Measurements from ENCODE around the gene SUGCT. TPM values are rescaled to one million over a fixed set of nuclear protein-coding genes. Genes with fewer than 3 reads are reported as not detected.

The SUGCT gene
- total and polyA plus RNA-seq, 5 donors, result 5.7 to 10.3 (median 6.1) TPM

GRCh38 chr7:40891232-40891631 lies 756.4 kb downstream of the SUGCT start:
- WGBS, result 90% methylated on average over 2 of the region's 2 CpGs
- intact Hi-C loops (cut with DNase I), result no loop called here
- H3K9me3 ChIP-seq (ENCODE audit: control insufficient read depth, low read length), result no peaks in the 10 kb centered on the region
- H3K27me3 ChIP-seq (ENCODE audit: control insufficient read depth, insufficient read depth), result no peaks in the 10 kb centered on the region
- H3K4me3 ChIP-seq (ENCODE audit: low read length), result no peak overlapping the region
- no peak for ATAC-seq
- H3K4me1 ChIP-seq (ENCODE audit: control insufficient read depth, insufficient read depth, low read length), result no peaks in the 10 kb centered on the region
- no peak for DNase-seq
- H3K27ac ChIP-seq (ENCODE audit: low read length), result no peak overlapping the region

- no peaks in the 10 kb centered on the region for H3K9me3 ChIP-seq (ENCODE audit: control insufficient read depth, low read length)
- ATAC-seq (no peak), DNase-seq (no peak)
- 93% methylated on average over 15 of the region's 15 CpGs for WGBS
- no peaks in the 10 kb centered on the region for H3K27me3 ChIP-seq (ENCODE audit: control insufficient read depth, insufficient read depth)
- H3K4me3 ChIP-seq (ENCODE audit: low read length), result no peak overlapping the region
- intact Hi-C loops (cut with DNase I), result no loop called here
- no peaks in the 10 kb centered on the region for H3K4me1 ChIP-seq (ENCODE audit: control insufficient read depth, insufficient read depth, low read length)
- H3K27ac ChIP-seq (ENCODE audit: low read length), result no peak overlapping the region
Measured at GRCh38 chr7:40899151-40899550, 764.3 kb downstream of the SUGCT start.

GRCh38 chr7:40899636-40900507 lies 765.1 kb downstream of the SUGCT start:
- intact Hi-C loops (cut with DNase I), result no loop called here
- WGBS, result 88% methylated on average over 16 of the region's 16 CpGs
- Histone ChIP-seq H3K27ac (ENCODE audit: low read length) (no peak overlapping the region), H3K4me3 (ENCODE audit: low read length) (no peak overlapping the region), H3K27me3 (ENCODE audit: control insufficient read depth, insufficient read depth) (no peaks in the 10 kb centered on the region), H3K9me3 (ENCODE audit: control insufficient read depth, low read length) (no peaks in the 10 kb centered on the region), H3K4me1 (ENCODE audit: control insufficient read depth, insufficient read depth, low read length) (no peaks in the 10 kb centered on the region)
- DNase-seq, result no peak
- ATAC-seq, result no peak

GRCh38 chr7:40903872-40904271 lies 769.1 kb downstream of the SUGCT start:
- Histone ChIP-seq H3K4me3 (ENCODE audit: low read length) (no peak overlapping the region), H3K27ac (ENCODE audit: low read length) (no peak overlapping the region), H3K9me3 (ENCODE audit: control insufficient read depth, low read length) (no peaks in the 10 kb centered on the region), H3K27me3 (ENCODE audit: control insufficient read depth, insufficient read depth) (no peaks in the 10 kb centered on the region), H3K4me1 (ENCODE audit: control insufficient read depth, insufficient read depth, low read length) (no peaks in the 10 kb centered on the region)
- no peak for DNase-seq
- no peak for ATAC-seq
- intact Hi-C loops (cut with DNase I), result no loop called here
- whole genome bisulfite sequencing, result 90% methylated on average over 10 of the region's 10 CpGs

GRCh38 chr7:40907286-40907685 lies 772.5 kb downstream of the SUGCT start:
- no peaks in the 10 kb centered on the region for H3K27me3 ChIP-seq (ENCODE audit: control insufficient read depth, insufficient read depth)
- intact Hi-C loops (cut with DNase I), result no loop called here
- DNase-seq (no peak), ATAC-seq (no peak)
- no peaks in the 10 kb centered on the region for H3K9me3 ChIP-seq (ENCODE audit: control insufficient read depth, low read length)
- no peak overlapping the region for H3K4me3 ChIP-seq (ENCODE audit: low read length)
- WGBS, result 78% methylated on average over 3 of the region's 3 CpGs
- no peak overlapping the region for H3K27ac ChIP-seq (ENCODE audit: low read length)
- no peaks in the 10 kb centered on the region for H3K4me1 ChIP-seq (ENCODE audit: control insufficient read depth, insufficient read depth, low read length)

GRCh38 chr7:40909346-40909980 lies 774.7 kb downstream of the SUGCT start:
- DNase-seq (no peak), ATAC-seq (no peak)
- WGBS, result 66% methylated on average over 10 of the region's 10 CpGs
- Histone ChIP-seq H3K27ac (ENCODE audit: low read length) (no peak overlapping the region), H3K4me1 (ENCODE audit: control insufficient read depth, insufficient read depth, low read length) (no peaks in the 10 kb centered on the region), H3K27me3 (ENCODE audit: control insufficient read depth, insufficient read depth) (no peaks in the 10 kb centered on the region), H3K9me3 (ENCODE audit: control insufficient read depth, low read length) (no peaks in the 10 kb centered on the region), H3K4me3 (ENCODE audit: low read length) (no peak overlapping the region)
- intact Hi-C loops (cut with DNase I), result no loop called here

Other genes with a start within 250 kb of the SUGCT start
- gene CDK13, start 184.7 kb upstream of the SUGCT start, total RNA-seq, result 10 to 100 TPM; 28.5 to 32.1 (median 30.1) TPM
- gene CDK13, start 184.7 kb upstream of the SUGCT start, polyA plus RNA-seq, result 15.7 TPM
- 10 to 100 TPM; 15.8 to 19.9 (median 19.4) TPM for gene MPLKIP, start 383 bp upstream of the SUGCT start, total RNA-seq
- 30.2 TPM for gene MPLKIP, start 383 bp upstream of the SUGCT start, polyA plus RNA-seq